SK-MEL-5 (cell line): ENCODE results near the gene OR10H1. TPM values are rescaled to one million over a fixed set of nuclear protein-coding genes. Genes with fewer than 3 reads are reported as not detected.
"Not testable (repeated sequence)": the region's sequence is repeated elsewhere in the genome, so short reads cannot be mapped to it uniquely, and the experiment has no call there.

Experiments used
- DNase-seq: peaks from one replicate; pipeline ENCODE4 v3.0.0-alpha.2; 2016; ENCODE audit warnings: low read depth, low spot score
- in situ Hi-C: cut with HindIII; loops from 2 replicates; pipeline ENCODE4 v1.10.0; 2016; ENCODE audit warnings: low sequenced_read_pairs, high pct_unique_total_duplicates, low pct_unique_long_range_greater_than_20kb
- polyA plus RNA-seq, 2 experiments: library from polyadenylated mRNA; depleted of rRNA; stranded (reverse); fragments of >200 nt; gene quantifications; 2 replicates each; pipeline ENCODE4 v1.2.3, GENCODE V29; 2015
- total RNA-seq: library from RNA; depleted of rRNA; stranded (reverse); fragments of >200 nt; shearing (Covaris generic); gene quantifications from 2 replicates; pipeline ENCODE4 v1.2.3, GENCODE V29; 2014; rRNA removed

Gene OR10H1, protein sequence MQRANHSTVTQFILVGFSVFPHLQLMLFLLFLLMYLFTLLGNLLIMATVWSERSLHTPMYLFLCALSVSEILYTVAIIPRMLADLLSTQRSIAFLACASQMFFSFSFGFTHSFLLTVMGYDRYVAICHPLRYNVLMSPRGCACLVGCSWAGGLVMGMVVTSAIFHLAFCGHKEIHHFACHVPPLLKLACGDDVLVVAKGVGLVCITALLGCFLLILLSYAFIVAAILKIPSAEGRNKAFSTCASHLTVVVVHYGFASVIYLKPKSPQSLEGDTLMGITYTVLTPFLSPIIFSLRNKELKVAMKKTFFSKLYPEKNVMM
- total RNA-seq = not detected in 2 replicates
- polyA plus RNA-seq (2015; cell fraction: cytosol; rRNA removed) = not detected in 2 replicates
- not detected in 2 replicates for polyA plus RNA-seq (2015; cell fraction: nucleus; rRNA removed)

DNA sequence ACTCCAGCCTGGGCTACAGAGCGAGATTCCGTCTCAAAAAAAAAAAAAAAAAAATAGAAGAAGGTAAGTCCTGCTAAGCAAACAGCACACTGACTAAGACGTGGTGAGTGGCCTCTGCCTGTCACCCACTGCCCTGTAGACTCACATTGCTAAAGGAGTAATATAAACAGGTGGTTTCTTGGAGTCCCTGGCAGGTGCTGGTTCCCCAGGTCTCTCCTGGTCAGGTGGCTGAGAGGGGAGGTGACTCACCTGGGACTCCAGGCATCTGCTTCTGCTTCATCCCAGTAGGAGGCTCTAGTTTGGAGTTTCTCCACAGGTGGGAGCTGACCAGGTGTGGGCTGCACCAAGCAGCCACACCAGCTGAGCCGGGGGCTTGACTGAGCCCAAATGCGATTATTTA is at the start of gene OR10H1:
TSS of gene OR10H1 (minus strand) at position 359 of the 400 bp plus-strand sequence. CDS start 7,627 bp downstream, outside the sequence.
- in situ Hi-C loops = no loop called here
- DNase-seq = no peak

- in situ Hi-C loops = no loop called here
Observed at GRCh38 chr19:15864824-15865223, 49.4 kb upstream of the OR10H1 start.

GRCh38 chr19:15863272-15863671 is 47.8 kb upstream of the OR10H1 start:
- in situ Hi-C loops = no loop called here
- no peak for DNase-seq

More at GRCh38 chr19:15864824-15865223, 49.4 kb upstream of the OR10H1 start:
- DNase-seq = no peak

DNA sequence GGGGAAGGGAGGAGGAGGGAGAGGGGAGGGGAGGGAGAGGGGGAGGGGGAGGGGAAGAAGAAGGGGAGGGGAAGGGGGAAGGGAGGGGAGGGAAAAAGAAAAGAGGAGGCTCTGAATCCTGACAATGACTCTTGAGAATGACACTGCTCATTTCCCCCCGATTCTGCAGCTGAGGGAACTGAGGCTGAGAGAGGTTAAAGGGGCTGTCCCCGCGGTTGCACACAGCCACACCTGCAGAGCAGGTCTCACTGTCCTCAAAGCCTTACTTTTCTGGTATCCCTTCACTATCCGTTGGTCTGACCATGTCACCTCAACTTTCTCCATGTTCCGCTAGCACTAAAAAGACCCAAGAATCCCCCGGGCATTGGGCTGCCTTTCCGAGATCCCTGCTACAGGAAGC is 47.0 kb upstream of the OR10H1 start:
- in situ Hi-C loops = no loop called here
- no peak for DNase-seq

GRCh38 chr19:15860522-15860921 is 45.1 kb upstream of the OR10H1 start:
- DNase-seq = no peak
- in situ Hi-C loops = no loop called here

DNA sequence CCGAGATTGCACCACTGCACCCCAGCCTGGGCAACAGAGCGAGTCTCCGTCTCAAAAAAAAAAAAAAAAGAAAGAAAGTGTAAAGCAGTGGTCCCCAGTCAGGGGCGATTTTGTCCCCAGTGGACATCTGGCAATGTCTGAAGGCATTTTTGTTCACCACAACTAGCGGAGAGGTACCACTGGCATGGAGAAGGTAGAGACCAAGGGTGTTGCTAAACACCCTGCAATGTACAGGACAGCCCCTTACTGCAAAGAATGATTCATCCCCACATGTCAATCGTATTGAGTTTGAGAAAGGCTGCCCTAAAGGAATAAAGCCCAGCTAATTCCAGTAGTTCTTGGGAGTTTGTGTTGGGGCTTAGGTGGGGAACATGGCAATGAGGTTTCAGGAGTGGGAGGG is 43.7 kb upstream of the OR10H1 start:
- in situ Hi-C loops = no loop called here

GRCh38 chr19:15850385-15850784 is 34.9 kb upstream of the OR10H1 start:
- in situ Hi-C loops = no loop called here
- no peak for DNase-seq

More for the DNA sequence above, 43.7 kb upstream of the OR10H1 start:
- no peak for DNase-seq

- in situ Hi-C loops = no loop called here
- DNase-seq = no peak
Observed at GRCh38 chr19:15846923-15847322, 31.5 kb upstream of the OR10H1 start.

DNA sequence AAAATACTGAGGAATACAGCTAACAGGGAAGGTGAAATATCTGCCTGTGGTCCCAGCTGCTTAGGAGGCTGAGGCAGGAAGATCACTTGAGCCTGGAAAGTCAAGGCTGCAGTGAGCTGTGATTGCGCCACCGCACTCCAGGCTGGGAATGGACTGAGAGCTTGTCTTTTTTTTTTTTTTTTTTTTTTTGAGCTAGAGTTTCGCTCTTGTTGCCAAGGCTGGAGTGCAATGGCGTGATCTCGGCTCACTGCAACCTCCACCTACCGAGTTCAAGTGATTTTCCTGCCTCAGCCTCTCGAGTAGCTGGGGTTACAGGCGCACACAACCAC is 28.4 kb upstream of the OR10H1 start:
- DNase-seq = peak; percentile 48
- in situ Hi-C loops = not testable (repeated sequence)

GRCh38 chr19:15843203-15843893 is 27.9 kb upstream of the OR10H1 start:
- no peak for DNase-seq
- in situ Hi-C loops = no loop called here

DNA sequence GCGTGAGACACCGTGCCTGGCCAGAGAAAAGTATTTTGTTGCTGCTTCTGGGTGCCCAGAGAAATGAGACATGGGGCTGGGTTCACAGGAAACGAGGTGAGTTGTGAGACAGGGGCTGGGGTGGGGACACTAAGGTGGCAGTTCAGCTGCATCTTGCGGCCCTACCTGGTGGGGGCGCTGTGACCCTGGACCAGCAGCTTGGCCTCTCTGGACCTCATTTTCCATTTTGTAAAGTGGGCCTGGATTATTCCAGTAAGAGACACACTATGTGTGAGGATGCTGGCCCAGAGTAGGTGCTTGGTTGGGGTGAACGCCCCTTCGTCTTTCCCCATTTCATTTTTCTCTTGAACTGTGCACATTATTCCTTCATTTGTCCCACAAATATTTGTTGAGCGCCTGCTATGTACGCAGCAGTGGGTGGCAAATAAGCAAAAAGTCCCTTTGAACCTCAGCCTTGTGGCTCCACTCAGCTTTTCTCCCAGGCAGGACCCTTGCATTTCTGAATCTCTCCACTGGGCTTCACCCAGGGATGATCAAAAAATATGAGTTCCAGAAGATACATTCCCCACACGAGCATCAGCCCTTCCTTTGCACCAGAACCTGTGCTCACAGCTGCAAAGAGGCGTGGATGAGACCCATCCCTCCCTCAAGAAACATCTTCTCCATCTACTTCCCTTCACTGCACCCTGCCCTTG is 26.6 kb upstream of the OR10H1 start:
- in situ Hi-C loops = no loop called here
- peak; percentile 13 for DNase-seq

DNA sequence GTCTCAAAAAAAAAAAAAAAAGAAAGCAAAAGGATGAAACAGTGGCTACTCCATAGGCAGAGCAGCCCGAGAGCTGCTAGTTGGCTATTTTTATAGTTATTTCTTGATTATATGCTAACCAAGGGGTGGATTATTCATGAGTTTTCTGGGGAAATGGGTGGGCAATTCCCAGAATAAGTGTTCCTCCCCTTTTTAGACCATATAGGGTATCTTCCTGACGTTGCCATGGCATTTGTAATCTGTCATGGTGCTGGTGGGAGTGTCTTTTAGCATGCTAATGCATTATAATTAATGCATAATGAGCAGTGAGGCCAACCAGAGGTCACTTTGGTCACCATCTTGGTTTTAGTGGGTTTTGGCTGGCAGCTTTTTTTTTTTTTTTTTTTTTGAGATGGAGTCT is 25.4 kb upstream of the OR10H1 start:
- no peak for DNase-seq
- in situ Hi-C loops = no loop called here

- in situ Hi-C loops, DNase-seq: not testable (repeated sequence)
Observed at GRCh38 chr19:15839888-15840287, 24.4 kb upstream of the OR10H1 start.

GRCh38 chr19:15838351-15838750 is 22.9 kb upstream of the OR10H1 start:
- in situ Hi-C loops = no loop called here
- DNase-seq = no peak

- in situ Hi-C loops = no loop called here
- no peak for DNase-seq
Observed at GRCh38 chr19:15837221-15837731, 21.8 kb upstream of the OR10H1 start.

GRCh38 chr19:15836330-15837220 is 21.1 kb upstream of the OR10H1 start:
- in situ Hi-C loops = no loop called here
- peak; percentile 93 for DNase-seq

GRCh38 chr19:15835565-15836329 is 20.3 kb upstream of the OR10H1 start:
- DNase-seq, in situ Hi-C loops: not testable (repeated sequence)
